HuH-7.5 (cell line): ENCODE results near the gene ACTL8.

Experiments
- DNase-seq: peaks from one replicate; pipeline ENCODE4 v3.0.0; 2011; ENCODE audit warnings: low spot score

The ACTL8 gene

GRCh38 chr1:17845583-17845982 is 90.5 kb downstream of the ACTL8 start:
- no peak for DNase-seq

- DNase-seq, result no peak
Observed at GRCh38 chr1:17846341-17846740, 91.2 kb downstream of the ACTL8 start.

GRCh38 chr1:17847111-17847510 is 92.0 kb downstream of the ACTL8 start:
- no peak for DNase-seq

- no peak for DNase-seq
Observed at GRCh38 chr1:17849216-17849615, 94.1 kb downstream of the ACTL8 start.

- no peak for DNase-seq
Observed at GRCh38 chr1:17851056-17851455, 95.9 kb downstream of the ACTL8 start.

- DNase-seq, result no peak
Observed at GRCh38 chr1:17852383-17852782, 97.2 kb downstream of the ACTL8 start.

- no peak for DNase-seq
Observed at GRCh38 chr1:17853241-17853935, 98.3 kb downstream of the ACTL8 start.

GRCh38 chr1:17856496-17857108 is 101.5 kb downstream of the ACTL8 start:
- no peak for DNase-seq

- no peak for DNase-seq
Observed at GRCh38 chr1:17857109-17857499, 102.0 kb downstream of the ACTL8 start.

GRCh38 chr1:17857996-17858395 is 102.9 kb downstream of the ACTL8 start:
- no peak for DNase-seq

GRCh38 chr1:17860812-17861211 is 105.7 kb downstream of the ACTL8 start:
- no peak for DNase-seq

GRCh38 chr1:17861685-17862084 is 106.6 kb downstream of the ACTL8 start:
- no peak for DNase-seq

- DNase-seq, result no peak
Observed at GRCh38 chr1:17862121-17862520, 107.0 kb downstream of the ACTL8 start.

GRCh38 chr1:17865912-17866739 is 111.0 kb downstream of the ACTL8 start:
- no peak for DNase-seq

GRCh38 chr1:17866740-17867029 is 111.6 kb downstream of the ACTL8 start:
- DNase-seq, result no peak

GRCh38 chr1:17867470-17867869 is 112.3 kb downstream of the ACTL8 start:
- no peak for DNase-seq

- DNase-seq, result no peak
Observed at GRCh38 chr1:17869815-17870214, 114.7 kb downstream of the ACTL8 start.

GRCh38 chr1:17870679-17871078 is 115.5 kb downstream of the ACTL8 start:
- DNase-seq, result no peak

GRCh38 chr1:17873007-17873675 is 118.0 kb downstream of the ACTL8 start:
- no peak for DNase-seq

GRCh38 chr1:17874231-17874630 is 119.1 kb downstream of the ACTL8 start:
- DNase-seq, result no peak

GRCh38 chr1:17874710-17875109 is 119.6 kb downstream of the ACTL8 start:
- DNase-seq, result no peak

GRCh38 chr1:17875171-17875881 is 120.2 kb downstream of the ACTL8 start:
- DNase-seq, result no peak
